Astrocyte of the cerebellum (primary cell): ENCODE data around the gene SLC25A34.

Experiments used
- DNase-seq: peaks from one replicate; pipeline ENCODE4 v3.0.0-alpha.2; 2011; ENCODE audit warnings: low read depth
- H3K4me3 ChIP-seq: 2 replicates; pipeline ENCODE4 v1.5.1; 2011; ENCODE audit warnings: mild to moderate bottlenecking, low read depth, low read length, moderate library complexity
- in situ Hi-C: cut with HindIII; loops from 2 replicates; pipeline ENCODE4 v1.10.0; 2017; ENCODE audit warnings: low sequenced_read_pairs
- TF ChIP-seq, protein P1 (sequence below): IDR thresholded peaks from 2 replicates; pipeline ENCODE4 v1.5.1; 2012; ENCODE audit warnings: low read length, low read depth, moderate library complexity, mild to moderate bottlenecking; ENCODE audit errors: missing control alignments

SLC25A34 gene

DNA sequence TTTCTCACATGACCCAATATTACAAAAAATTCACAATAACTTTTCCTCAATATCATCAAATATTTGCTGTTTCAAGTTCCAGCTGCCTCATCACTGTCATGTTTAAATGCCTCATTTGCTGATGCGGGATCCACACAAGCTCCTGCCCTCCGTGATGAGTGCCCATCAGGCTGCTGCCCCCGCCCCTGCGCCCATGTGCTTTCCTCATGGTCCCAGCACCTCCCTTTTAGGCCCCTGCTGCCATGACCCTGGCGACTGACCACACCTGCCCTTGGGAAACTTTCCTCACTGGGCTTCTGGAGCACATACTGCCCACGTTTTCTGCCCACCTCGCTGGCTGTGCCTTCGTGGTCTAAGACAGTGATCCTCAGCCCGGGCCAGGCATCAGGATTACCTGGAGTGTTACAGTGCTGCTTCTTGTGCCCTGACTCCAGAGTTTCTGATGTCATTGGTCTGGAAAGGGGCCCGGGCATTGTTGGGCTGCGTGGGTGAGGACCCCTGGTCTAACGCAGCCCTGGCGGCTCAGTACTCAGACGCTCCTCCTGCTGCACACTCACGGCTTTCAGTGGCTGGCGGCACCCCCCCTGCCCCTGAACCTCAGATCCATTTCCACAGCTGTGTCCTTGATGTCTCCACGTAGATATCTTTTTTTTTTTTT lies 31.4 kb upstream of the SLC25A34 start:
- in situ Hi-C loops = no loop called here

DNA sequence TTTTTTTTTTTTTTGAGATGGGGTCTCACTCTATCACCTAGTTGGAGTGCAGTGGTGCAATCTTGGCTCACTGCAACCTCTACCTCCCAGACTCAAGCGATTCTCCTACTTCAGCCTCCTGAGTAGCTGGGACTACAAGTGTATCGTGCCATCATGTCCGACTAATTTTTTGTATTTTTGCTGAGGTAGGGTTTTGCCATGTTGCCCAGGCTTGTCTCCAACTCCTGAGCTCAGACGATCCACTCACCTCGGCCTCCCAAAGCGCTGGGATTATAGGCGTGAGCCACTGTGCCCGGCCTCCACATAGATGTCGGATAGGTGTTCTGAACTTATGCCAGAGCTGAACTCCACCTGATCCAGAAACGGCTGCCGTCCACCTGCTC lies 30.9 kb upstream of the SLC25A34 start:
- in situ Hi-C loops = no loop called here
- H3K4me3 ChIP-seq = no peak overlapping the region
- no peak for DNase-seq
- TF ChIP-seq, protein P1, sequence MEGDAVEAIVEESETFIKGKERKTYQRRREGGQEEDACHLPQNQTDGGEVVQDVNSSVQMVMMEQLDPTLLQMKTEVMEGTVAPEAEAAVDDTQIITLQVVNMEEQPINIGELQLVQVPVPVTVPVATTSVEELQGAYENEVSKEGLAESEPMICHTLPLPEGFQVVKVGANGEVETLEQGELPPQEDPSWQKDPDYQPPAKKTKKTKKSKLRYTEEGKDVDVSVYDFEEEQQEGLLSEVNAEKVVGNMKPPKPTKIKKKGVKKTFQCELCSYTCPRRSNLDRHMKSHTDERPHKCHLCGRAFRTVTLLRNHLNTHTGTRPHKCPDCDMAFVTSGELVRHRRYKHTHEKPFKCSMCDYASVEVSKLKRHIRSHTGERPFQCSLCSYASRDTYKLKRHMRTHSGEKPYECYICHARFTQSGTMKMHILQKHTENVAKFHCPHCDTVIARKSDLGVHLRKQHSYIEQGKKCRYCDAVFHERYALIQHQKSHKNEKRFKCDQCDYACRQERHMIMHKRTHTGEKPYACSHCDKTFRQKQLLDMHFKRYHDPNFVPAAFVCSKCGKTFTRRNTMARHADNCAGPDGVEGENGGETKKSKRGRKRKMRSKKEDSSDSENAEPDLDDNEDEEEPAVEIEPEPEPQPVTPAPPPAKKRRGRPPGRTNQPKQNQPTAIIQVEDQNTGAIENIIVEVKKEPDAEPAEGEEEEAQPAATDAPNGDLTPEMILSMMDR = no peak

More for the DNA sequence above, 31.4 kb upstream of the SLC25A34 start:
- TF ChIP-seq, protein P1 = no peak
- H3K4me3 ChIP-seq = no peak overlapping the region
- no peak for DNase-seq

DNA sequence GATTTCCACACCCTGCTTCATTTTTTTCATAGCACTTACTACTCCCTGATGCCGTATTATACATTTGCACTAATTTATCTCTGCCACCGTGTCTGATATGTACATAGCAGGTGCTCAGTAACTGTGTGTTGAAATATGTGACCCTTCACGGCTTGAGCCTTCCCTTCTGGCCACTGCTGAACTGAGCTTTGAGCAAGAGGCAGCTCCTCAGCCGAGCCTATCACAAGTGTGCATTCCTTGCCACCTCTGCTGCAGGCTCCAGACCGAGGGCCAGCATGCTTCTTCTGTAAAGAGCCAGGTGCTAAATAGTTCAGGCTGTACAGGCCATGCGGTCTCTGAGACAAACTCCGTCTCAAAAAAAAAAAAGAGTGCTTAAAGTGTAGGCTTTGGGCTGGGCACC lies 29.3 kb upstream of the SLC25A34 start:
- in situ Hi-C loops = no loop called here
- no peak for DNase-seq
- TF ChIP-seq, protein P1 = no peak
- no peak overlapping the region for H3K4me3 ChIP-seq

DNA sequence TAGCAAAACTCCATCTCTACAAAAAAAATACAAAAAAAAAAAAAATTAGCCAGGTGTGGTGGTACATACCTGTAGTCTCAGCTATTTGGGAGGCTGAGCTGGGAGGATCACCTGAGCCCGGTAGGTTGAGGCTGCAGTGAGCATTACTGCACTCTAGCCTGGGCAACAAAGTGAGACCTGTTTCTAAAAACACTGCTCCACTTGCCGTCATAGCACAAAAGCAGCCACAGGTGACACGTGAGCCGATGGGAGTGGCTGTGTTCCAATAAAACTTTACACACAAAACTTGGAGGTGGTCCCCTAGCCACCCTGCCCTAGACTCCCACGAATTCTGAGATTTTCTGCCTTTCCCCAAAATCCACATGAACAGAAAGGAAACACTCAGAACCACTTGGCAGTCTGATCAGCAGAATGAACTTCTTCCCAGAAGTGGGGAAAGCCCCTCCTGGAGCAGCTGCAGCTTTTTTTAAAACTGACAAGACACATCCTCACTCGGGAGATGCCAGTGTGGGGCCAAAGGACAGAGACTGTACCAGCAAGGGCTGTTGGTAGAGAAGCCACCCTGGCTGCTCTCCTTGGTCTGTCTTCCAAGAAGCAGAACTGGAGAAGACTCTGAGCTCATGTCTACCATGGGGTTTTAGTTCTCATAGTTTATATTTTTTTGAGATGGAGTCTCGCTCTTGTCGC lies 28.7 kb upstream of the SLC25A34 start:
- H3K4me3 ChIP-seq = no peak overlapping the region
- TF ChIP-seq, protein P1 = no peak
- DNase-seq = no peak
- in situ Hi-C loops = no loop called here

DNA sequence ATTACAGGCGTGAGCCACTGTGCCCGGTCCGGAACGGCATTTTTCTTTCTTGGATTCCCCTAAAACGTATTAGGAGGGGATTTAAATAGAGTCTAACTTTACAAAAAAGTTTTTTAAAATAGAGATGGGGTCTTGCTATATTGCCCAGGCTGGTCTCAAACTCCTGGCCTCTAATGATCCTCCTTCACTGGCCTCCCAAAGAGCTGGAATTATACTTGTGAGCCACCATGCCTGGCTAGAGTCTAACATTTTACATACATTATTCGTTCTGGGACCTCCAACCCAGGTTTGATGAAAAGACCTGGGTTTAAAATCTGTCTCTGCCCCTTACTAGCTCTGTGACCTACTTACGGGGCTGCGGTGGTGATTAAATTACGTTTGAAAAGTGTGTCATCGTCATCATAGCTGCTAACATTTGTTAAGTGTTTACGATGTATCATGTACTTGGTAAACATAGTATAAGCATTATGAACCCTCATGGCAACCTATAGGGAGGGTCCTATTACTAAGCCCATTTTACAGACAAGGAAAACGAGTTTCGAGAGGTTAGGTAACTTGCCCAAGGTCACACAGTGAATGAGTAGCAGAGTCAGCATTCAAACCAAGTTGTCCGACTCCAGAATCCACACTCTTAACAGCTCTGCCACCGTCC lies 27.4 kb upstream of the SLC25A34 start:
- TF ChIP-seq, protein P1 = no peak
- H3K4me3 ChIP-seq = no peak overlapping the region
- in situ Hi-C loops = no loop called here
- no peak for DNase-seq

DNA sequence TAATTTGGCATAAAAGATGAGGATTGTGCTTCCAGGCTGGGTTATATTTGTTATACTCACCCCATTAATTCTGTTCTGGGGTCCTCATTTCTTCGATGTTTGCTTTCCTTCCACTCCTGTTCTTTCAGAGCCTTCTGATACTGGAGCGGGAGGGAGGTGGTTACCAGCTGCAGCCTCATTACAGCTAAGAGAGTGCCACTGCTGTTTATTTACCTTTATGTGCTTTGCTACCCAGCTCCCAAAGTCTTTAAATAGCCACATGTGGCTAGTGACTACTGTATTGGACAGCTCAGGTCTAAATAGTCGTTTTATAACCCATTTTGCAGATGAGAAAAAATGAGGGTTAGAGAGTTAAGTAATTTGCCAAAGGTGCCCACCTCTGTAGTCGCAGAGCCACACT lies 26.8 kb upstream of the SLC25A34 start:
- H3K4me3 ChIP-seq = no peak overlapping the region
- DNase-seq = no peak
- TF ChIP-seq, protein P1 = no peak
- in situ Hi-C loops = no loop called here
